IPS-18a (cell line): ENCODE data around the gene FAM237B.

Experiments used
- H3K27ac ChIP-seq: one replicate; pipeline ENCODE4 v1.5.1; 2013; ENCODE audit warnings: low read length
- H3K27me3 ChIP-seq: one replicate; pipeline ENCODE4 v1.6.1; 2013; ENCODE audit warnings: mild to moderate bottlenecking, low read length; ENCODE audit not compliant: control insufficient read depth, insufficient read depth
- H3K36me3 ChIP-seq: one replicate; pipeline ENCODE4 v1.6.1; 2013; ENCODE audit warnings: low read depth, low read length; ENCODE audit not compliant: control insufficient read depth
- H3K4me1 ChIP-seq: one replicate; pipeline ENCODE4 v1.6.1; 2013; ENCODE audit warnings: low read depth, low read length; ENCODE audit not compliant: control insufficient read depth
- H3K4me3 ChIP-seq: one replicate; pipeline ENCODE4 v1.5.1; 2013; ENCODE audit warnings: low read length
- H3K9ac ChIP-seq: one replicate; pipeline ENCODE4 v1.6.1; 2013; ENCODE audit warnings: mild to moderate bottlenecking, low read length, moderate library complexity
- H3K9me3 ChIP-seq: one replicate; pipeline ENCODE4 v1.6.1; 2013; ENCODE audit warnings: low read depth, low read length; ENCODE audit not compliant: control insufficient read depth

The FAM237B gene

DNA sequence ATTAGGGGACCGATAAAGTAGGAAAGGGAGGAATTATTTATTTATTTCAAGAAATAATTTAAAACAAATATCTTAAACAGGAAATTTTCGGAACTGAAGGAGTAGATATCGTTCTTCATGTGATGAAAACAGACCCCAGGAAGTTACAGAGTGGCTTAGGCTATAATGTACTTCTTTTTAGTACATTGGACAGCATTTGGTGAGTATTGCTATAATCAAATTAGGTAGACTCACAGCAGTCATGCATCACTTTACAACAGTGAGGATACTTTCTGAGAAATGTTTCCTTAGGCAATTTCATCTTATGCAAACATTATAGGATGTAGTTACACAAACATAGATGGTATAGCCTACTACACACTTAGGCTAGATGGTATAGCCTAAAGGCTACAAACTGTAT lies 33.0 kb downstream of the FAM237B start:
- Histone ChIP-seq H3K4me1 (no peaks in the 10 kb centered on the region), H3K36me3 (no peaks in the 10 kb centered on the region), H3K27me3 (no peaks in the 10 kb centered on the region), H3K27ac (no peak overlapping the region), H3K9me3 (peaks cover 9% of the 10 kb centered on the region), H3K9ac (no peak overlapping the region), H3K4me3 (no peak overlapping the region)

- Histone ChIP-seq H3K27me3 (no peaks in the 10 kb centered on the region), H3K4me1 (no peaks in the 10 kb centered on the region), H3K9ac (no peak overlapping the region), H3K27ac (no peak overlapping the region), H3K4me3 (no peak overlapping the region), H3K9me3 (no peaks in the 10 kb centered on the region), H3K36me3 (no peaks in the 10 kb centered on the region)
These were observed 44.9 kb downstream of the FAM237B start for GRCh38 chr7:90276033-90276728.

DNA sequence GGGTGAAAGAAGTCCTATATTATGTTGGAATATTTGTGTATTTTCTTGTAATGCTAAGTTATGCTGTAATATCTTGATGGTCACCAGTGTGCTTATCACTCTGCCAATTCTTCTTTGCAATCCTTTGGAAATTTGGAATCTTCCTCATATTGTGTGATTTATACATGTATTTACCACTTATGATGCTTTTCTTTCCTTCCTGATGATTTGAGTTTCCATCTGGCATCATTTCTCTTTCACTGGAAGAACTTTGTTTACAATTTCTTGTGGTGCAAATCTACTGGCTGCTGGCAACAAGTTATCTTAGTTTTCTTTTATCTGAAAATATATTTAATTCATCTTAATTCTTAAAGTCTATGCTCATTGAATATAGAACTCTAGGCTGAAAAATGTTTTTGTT lies 46.9 kb downstream of the FAM237B start:
- H3K4me1 ChIP-seq: no peaks in the 10 kb centered on the region
- no peaks in the 10 kb centered on the region for H3K9me3 ChIP-seq
- no peaks in the 10 kb centered on the region for H3K36me3 ChIP-seq
- H3K4me3 ChIP-seq: no peak overlapping the region
- H3K9ac ChIP-seq: no peak overlapping the region
- H3K27ac ChIP-seq: no peak overlapping the region
- no peaks in the 10 kb centered on the region for H3K27me3 ChIP-seq

GRCh38 chr7:90272242-90272641 lies 48.9 kb downstream of the FAM237B start:
- Histone ChIP-seq H3K9ac (no peak overlapping the region), H3K4me1 (no peaks in the 10 kb centered on the region), H3K9me3 (no peaks in the 10 kb centered on the region), H3K27me3 (no peaks in the 10 kb centered on the region), H3K27ac (no peak overlapping the region), H3K36me3 (no peaks in the 10 kb centered on the region), H3K4me3 (no peak overlapping the region)

DNA sequence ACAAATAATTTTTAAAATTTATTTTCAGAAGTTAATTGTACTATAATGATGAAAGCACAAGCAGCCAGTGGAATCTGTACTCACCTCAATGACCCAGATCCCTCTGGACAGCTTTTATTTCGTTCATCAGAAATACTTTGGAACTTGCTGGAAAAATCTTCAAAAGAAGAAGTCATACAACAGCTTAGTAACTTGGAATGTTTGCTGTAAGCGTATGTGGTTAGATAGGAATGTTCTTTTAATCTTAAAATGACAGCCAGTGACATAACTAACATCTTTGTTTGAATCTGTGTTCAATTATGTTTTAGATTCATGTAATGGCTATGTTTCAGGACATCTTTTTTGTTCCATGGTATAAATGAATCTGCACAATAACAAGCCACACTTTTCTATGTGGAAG lies 49.4 kb downstream of the FAM237B start:
- no peak overlapping the region for H3K4me3 ChIP-seq
- H3K27ac ChIP-seq: no peak overlapping the region
- H3K4me1 ChIP-seq: no peaks in the 10 kb centered on the region
- H3K9me3 ChIP-seq: no peaks in the 10 kb centered on the region
- no peaks in the 10 kb centered on the region for H3K27me3 ChIP-seq
- H3K9ac ChIP-seq: no peak overlapping the region
- H3K36me3 ChIP-seq: no peaks in the 10 kb centered on the region

GRCh38 chr7:90270431-90271178 lies 50.5 kb downstream of the FAM237B start:
- H3K36me3 ChIP-seq: no peaks in the 10 kb centered on the region
- H3K4me1 ChIP-seq: no peaks in the 10 kb centered on the region
- H3K27ac ChIP-seq: no peak overlapping the region
- no peaks in the 10 kb centered on the region for H3K9me3 ChIP-seq
- no peak overlapping the region for H3K4me3 ChIP-seq
- no peaks in the 10 kb centered on the region for H3K27me3 ChIP-seq
- H3K9ac ChIP-seq: no peak overlapping the region

GRCh38 chr7:90269163-90269562 lies 51.9 kb downstream of the FAM237B start:
- H3K9me3 ChIP-seq: no peaks in the 10 kb centered on the region
- no peaks in the 10 kb centered on the region for H3K4me1 ChIP-seq
- H3K27me3 ChIP-seq: no peaks in the 10 kb centered on the region
- H3K27ac ChIP-seq: no peak overlapping the region
- H3K36me3 ChIP-seq: no peaks in the 10 kb centered on the region
- no peak overlapping the region for H3K9ac ChIP-seq
- H3K4me3 ChIP-seq: no peak overlapping the region

- Histone ChIP-seq H3K27me3 (no peaks in the 10 kb centered on the region), H3K9ac (no peak overlapping the region), H3K36me3 (no peaks in the 10 kb centered on the region), H3K4me1 (no peaks in the 10 kb centered on the region), H3K9me3 (no peaks in the 10 kb centered on the region), H3K4me3 (no peak overlapping the region), H3K27ac (no peak overlapping the region)
These were observed 53.7 kb downstream of the FAM237B start for GRCh38 chr7:90267263-90267858.

DNA sequence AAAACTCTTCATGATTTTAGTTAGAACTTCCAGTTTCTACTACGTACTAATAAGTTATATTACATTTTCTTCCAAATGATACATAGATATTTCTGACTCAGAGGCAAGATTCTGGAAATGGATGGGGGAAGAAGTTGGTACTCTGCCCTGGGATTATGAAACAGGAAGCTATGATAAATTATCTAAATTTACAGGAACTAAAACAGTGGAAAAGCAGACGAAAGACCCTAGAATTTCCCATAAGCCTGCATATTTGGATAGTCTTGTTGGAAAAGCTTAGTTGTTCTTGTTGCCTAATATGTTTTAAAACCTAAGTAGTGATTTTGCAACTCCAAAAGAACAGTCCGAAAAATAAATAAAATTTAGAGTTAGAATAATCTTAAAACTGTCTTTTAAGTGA lies 54.3 kb downstream of the FAM237B start:
- Histone ChIP-seq H3K9me3 (no peaks in the 10 kb centered on the region), H3K27ac (no peak overlapping the region), H3K36me3 (no peaks in the 10 kb centered on the region), H3K4me3 (no peak overlapping the region), H3K4me1 (no peaks in the 10 kb centered on the region), H3K27me3 (no peaks in the 10 kb centered on the region), H3K9ac (no peak overlapping the region)
